ENCODE data around the gene KCNK18. TPM values are rescaled to one million over a fixed set of nuclear protein-coding genes. Genes with fewer than 3 reads are reported as not detected.

Gene KCNK18
- total RNA-seq, 1 experiment from 2014 or later, result not detected

DNA sequence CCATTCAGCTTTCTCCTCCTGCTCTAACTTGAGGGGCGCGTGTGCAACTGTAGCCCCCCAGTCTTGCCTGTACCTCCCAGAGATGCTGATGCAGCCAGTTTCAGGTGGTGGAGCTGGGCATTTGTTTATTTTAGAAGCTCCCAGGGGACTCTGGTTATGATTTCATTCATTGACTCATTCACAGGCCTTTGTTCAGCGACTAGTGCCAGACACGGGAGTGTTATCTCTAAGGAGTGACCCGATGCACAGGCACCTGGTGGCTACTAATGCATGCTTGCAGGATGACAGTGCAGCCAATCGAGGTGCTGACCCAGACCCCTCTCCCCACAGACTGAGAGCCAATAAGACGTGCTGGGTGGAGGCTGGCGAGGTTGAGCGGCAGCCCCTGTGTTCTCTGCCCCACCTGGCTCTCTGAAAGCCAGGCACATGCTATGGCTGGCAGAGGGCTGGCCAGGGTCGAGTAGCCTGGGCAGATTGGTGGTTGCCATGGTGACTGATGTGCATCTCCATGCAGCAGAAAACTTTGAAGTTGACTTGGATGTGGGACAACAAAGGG, 23.9 kb downstream of the KCNK18 start:
- Histone ChIP-seq H3K27me3 (ENCODE audit: insufficient read depth, low read length) (peaks cover under 1% of the 10 kb centered on the region; the same call in 1 of the 2 replicates), H2BK5ac (ENCODE audit: insufficient read length, low read length) (no peak overlapping the region), H3K79me1 (ENCODE audit: insufficient read depth, low read depth, low read length, poor library complexity, severe bottlenecking) (no peaks in the 10 kb centered on the region), H3K9ac (ENCODE audit: extremely low read depth, insufficient read length, low read length) (no peak overlapping the region), H2BK20ac (ENCODE audit: low read depth, low read length, poor library complexity, severe bottlenecking) (no peak overlapping the region), H3K18ac (ENCODE audit: insufficient read length, low read depth, low read length) (no peak overlapping the region), H3T11ph (ENCODE audit: low read length) (no peak overlapping the region), H3K27ac (ENCODE audit: insufficient read length, low read depth, low read length) (no peak overlapping the region), H3K4me1 (ENCODE audit: insufficient read depth, low read length) (no peaks in the 10 kb centered on the region; the same call in 1 of the 2 replicates), H3K4me2 (ENCODE audit: insufficient read depth, insufficient read length, low read length) (no peak overlapping the region), H3K23ac (ENCODE audit: insufficient read length, low read depth, low read length) (no peak overlapping the region), H4K91ac (ENCODE audit: insufficient read length, low read depth, low read length) (no peak overlapping the region), H2AFZ (ENCODE audit: low read length) (no peak overlapping the region), H3K9me3 (ENCODE audit: control insufficient read depth, low read depth, low read length) (no peaks in the 10 kb centered on the region), H4K5ac (ENCODE audit: insufficient read length, low read depth, low read length) (no peak overlapping the region), H3K23me2 (ENCODE audit: insufficient read length, low read depth, low read length, poor library complexity, severe bottlenecking) (peaks cover 7% of the 10 kb centered on the region), H3K79me2 (ENCODE audit: insufficient read depth, low read length) (no peaks in the 10 kb centered on the region), H2AK5ac (ENCODE audit: insufficient read length, low read length) (no peak overlapping the region), H3K56ac (ENCODE audit: insufficient read length, low read depth, low read length) (no peak overlapping the region), H3K14ac (ENCODE audit: insufficient read depth, low read length) (0 out of 2 replicates have a peak overlapping the region, but pooled peaks have one; percentile 35), H2BK12ac (ENCODE audit: insufficient read length, low read depth, low read length) (no peak overlapping the region), H2BK120ac (ENCODE audit: low read depth, low read length, poor library complexity, severe bottlenecking) (no peak overlapping the region), H2BK15ac (ENCODE audit: low read depth, low read length) (no peak overlapping the region), H3K4ac (ENCODE audit: low read depth, low read length) (no peak overlapping the region), H4K8ac (replicated peaks; ENCODE audit: insufficient read length, low read depth, low read length) (no peak overlapping the region), H4K20me1 (ENCODE audit: control insufficient read depth, insufficient read depth, insufficient read length) (no peaks in the 10 kb centered on the region)
- H3K4me1 Mint-ChIP-seq, result peaks cover 21 to 44% of the 10 kb centered on the region in 2 experiments
- DNase-seq, result peak; percentile 91
- no peak overlapping the region for H3K4me3 Mint-ChIP-seq
- no peaks in the 10 kb centered on the region for H3K9me3 Mint-ChIP-seq
- no peaks in the 10 kb centered on the region for H3K36me3 Mint-ChIP-seq (ENCODE audit: insufficient read depth in 1 of 3, low read depth in 3 of 3)
- peaks cover 39% of the 10 kb centered on the region for H3K27me3 Mint-ChIP-seq (ENCODE audit: low read depth)
- H3K27ac Mint-ChIP-seq, result no peak overlapping the region
- no peak for TF ChIP-seq CTCF (conservative IDR thresholded peaks at IDR 0.05)
- WGBS (ENCODE audit: extremely low coverage, insufficient read length, low lambda C conversion rate), result no CpG with 5 or more reads among the region's 10 CpGs

Data from H9 (cell line).